Heart right ventricle (tissue), 16 donors: ENCODE measurements around the gene IKBKE. TPM values are rescaled to one million over a fixed set of nuclear protein-coding genes. Genes with fewer than 3 reads are reported as not detected.

Source experiments
- ATAC-seq, 8 donors: fragments of 200-7000 bp; cut with Tn5 transposase; one replicate each; pipeline ENCODE4 v1.9.1; 2020; ENCODE audit warnings: mild to moderate bottlenecking in 8 of 8, moderate library complexity in 8 of 8, moderate number of reproducible peaks in 1 of 8
- DNase-seq, 2 donors: peaks; one replicate each; pipeline ENCODE4 v3.0.0-alpha.2; 2020
- H3K27ac ChIP-seq, 10 donors: fragments of 200-600 bp; sonication (generic) in 2 of 10; one replicate each; pipeline versions ENCODE4 v1.5.0 to v1.8.0; 2020 to 2022; ENCODE audit warnings: mild to moderate bottlenecking in 3 of 10
- H3K27me3 ChIP-seq, 7 donors: fragments of 200-600 bp; one replicate each; pipeline ENCODE4 v1.8.0; 2021 to 2022; ENCODE audit warnings: mild to moderate bottlenecking in 2 of 7
- H3K36me3 ChIP-seq, 9 donors: fragments of 200-600 bp; sonication (generic) in 1 of 9; one replicate each; pipeline versions ENCODE4 v1.5.0 to v1.8.0; 2020 to 2022; ENCODE audit warnings: mild to moderate bottlenecking in 2 of 9
- H3K4me1 ChIP-seq, 9 donors: fragments of 200-600 bp; sonication (generic) in 1 of 9; one replicate each; pipeline versions ENCODE4 v1.5.0 to v1.8.0; 2020 to 2022; ENCODE audit warnings: mild to moderate bottlenecking in 4 of 9
- H3K4me3 ChIP-seq, 10 donors: fragments of 200-600 bp; sonication (generic) in 2 of 10; one replicate each; pipeline versions ENCODE4 v1.5.0 to v1.8.0; 2020 to 2022; ENCODE audit warnings: mild to moderate bottlenecking in 7 of 10, moderate library complexity in 2 of 10
- H3K9me3 ChIP-seq, 11 donors: fragments of 200-600 bp in 10 of 11; sonication (generic) in 2 of 11; one replicate each; pipeline versions ENCODE4 v1.5.0 to v1.8.0; 2013 to 2022; ENCODE audit warnings: mild to moderate bottlenecking in 2 of 11, control low read depth in 1 of 11, moderate library complexity in 1 of 11
- WGBS, 2 donors: extraction: QIAGEN DNeasy Blood & Tissue Kit; methylation state at CpG; one replicate each; pipeline ENCODE4 v1.1.7; 2013; ENCODE audit warnings: inconsistent platforms in 1 of 2; 5-methylcytosine and 5-hydroxymethylcytosine counted together
- intact Hi-C, 10 donors: fragments of 100-400 bp; cut with DNase I; formaldehyde crosslinking; loops; one replicate each; pipeline versions ENCODE4 v1.11.1 to v1.14.2; 2022
- polyA plus RNA-seq, 2 donors: library from polyadenylated mRNA; stranded (reverse); fragments of 200-250 nt; gene quantifications; one replicate each; pipeline ENCODE4 v1.2.3, GENCODE V29; 2013
- total RNA-seq, 10 donors: library from RNA; stranded (reverse); fragmentation: NEBNext Ultra II Directional in 3 of 10; extraction: Animal tissue kit (Norgen Biotek cat#: 25700) in 3 of 10; gene quantifications; one replicate each; pipeline versions ENCODE4 v1.2.1 to v1.2.4, GENCODE V29; 2021 to 2023
- TF ChIP-seq, protein P1 (sequence below), 9 donors: fragments of 200-600 bp; sonication (generic) in 2 of 9; IDR thresholded peaks; one replicate each; pipeline versions ENCODE4 v1.5.0 to v1.8.0; 2021 to 2022; ENCODE audit warnings: antibody characterized with exemption in 9 of 9, mild to moderate bottlenecking in 5 of 9, moderate library complexity in 1 of 9
- donor health status: Arrhythmogenic right ventricular cardiomyopathy.
- donor health status: ischemic (EF 13 %, LVEDD 7.1; RV severe dilation, severe dysfunction).
- donor health status: healthy with polysubstance abuse.
- donor health status: DM: no; HTN: yes; CAD: no.
- donor health status: DM: no; HTN: no; CAD: no.
- donor health status: ischemic (EF 25% LVEDD 6.9; RV normal size, moderate dysfunction).
- donor health status: ischemic (EF 25% LVEDD 5.7; RV mildly dilated, moderate dysfunction).
- donor health status: healthy.
- donor health status: DM: yes; HTN: yes; CAD: no.
- donor health status: Ischemic cardiomyopathy.
- donor health status: ischemic (EF 35%, LVEDD 5.7; RV mildly dilated, moderate dysfunction).
- donor health status: nonischemic (EF 11% LVEDD 7.7; RV severe dilation, severe dysfunction).
- donor health status: DM: yes; HTN: yes; CAD: no.
- donor health status: PGD.
- donor health status: ischemic (EF 29% LVEDD 5.4; RV normal size, mild dysfunction).
- donor health status: nonischemic (EF 23%, LVEDD 6.1; RV moderate dilation, normal function).

IKBKE gene
- total and polyA plus RNA-seq, 12 donors, result 0.29 to 5.4 (median 0.79) TPM

DNA sequence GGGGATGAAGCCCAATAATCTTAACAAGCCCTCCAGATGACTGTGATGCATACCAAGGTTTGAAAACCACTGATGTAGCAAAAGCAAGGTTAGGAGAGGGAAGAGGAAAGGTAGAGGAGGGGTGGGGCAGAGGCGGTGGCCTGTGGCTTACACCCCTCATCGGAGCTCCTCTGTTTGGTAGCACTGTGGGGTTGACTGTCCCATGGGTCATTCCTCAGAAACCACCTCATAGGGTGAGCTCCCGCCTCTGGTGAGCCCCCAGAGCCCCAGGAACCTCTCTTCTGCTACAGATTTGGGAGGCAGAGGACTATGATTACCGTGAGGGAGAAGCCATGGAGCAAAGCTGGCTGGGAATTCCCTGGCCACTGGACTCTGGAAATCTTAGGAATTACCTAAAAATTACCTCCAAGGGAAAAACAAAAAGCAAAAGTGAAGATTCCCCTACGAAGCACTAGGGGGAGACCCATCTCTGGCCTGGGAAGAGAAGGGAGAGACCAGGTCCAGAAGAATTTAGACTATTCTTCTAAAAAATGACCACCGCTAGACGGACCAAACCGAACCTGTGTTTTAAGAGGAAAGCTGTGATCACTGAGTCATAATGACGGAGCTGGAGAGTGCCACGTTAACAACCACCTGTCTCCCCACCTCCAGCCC is 35.6 kb downstream of the IKBKE start:
- no peak overlapping the region for H3K27ac ChIP-seq
- intact Hi-C loops, result no loop called here
- TF ChIP-seq, protein P1, sequence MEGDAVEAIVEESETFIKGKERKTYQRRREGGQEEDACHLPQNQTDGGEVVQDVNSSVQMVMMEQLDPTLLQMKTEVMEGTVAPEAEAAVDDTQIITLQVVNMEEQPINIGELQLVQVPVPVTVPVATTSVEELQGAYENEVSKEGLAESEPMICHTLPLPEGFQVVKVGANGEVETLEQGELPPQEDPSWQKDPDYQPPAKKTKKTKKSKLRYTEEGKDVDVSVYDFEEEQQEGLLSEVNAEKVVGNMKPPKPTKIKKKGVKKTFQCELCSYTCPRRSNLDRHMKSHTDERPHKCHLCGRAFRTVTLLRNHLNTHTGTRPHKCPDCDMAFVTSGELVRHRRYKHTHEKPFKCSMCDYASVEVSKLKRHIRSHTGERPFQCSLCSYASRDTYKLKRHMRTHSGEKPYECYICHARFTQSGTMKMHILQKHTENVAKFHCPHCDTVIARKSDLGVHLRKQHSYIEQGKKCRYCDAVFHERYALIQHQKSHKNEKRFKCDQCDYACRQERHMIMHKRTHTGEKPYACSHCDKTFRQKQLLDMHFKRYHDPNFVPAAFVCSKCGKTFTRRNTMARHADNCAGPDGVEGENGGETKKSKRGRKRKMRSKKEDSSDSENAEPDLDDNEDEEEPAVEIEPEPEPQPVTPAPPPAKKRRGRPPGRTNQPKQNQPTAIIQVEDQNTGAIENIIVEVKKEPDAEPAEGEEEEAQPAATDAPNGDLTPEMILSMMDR (IDR thresholded peaks at IDR 0.05), result peak in 8 of 9 donors; percentile 11 to 50 (median 40)
- no peaks in the 10 kb centered on the region for H3K9me3 ChIP-seq
- 83 to 84% methylated on average over 10 of the region's 10 CpGs for WGBS, 2 donors
- no peak for ATAC-seq
- H3K27me3 ChIP-seq, result peaks cover 0 to 58% (median 12%) of the 10 kb centered on the region in 7 donors
- H3K4me3 ChIP-seq, result no peak overlapping the region
- H3K36me3 ChIP-seq, result no peaks in the 10 kb centered on the region
- H3K4me1 ChIP-seq, result peaks cover 0 to 70% (median 48%) of the 10 kb centered on the region in 9 donors
- no peak for DNase-seq

DNA sequence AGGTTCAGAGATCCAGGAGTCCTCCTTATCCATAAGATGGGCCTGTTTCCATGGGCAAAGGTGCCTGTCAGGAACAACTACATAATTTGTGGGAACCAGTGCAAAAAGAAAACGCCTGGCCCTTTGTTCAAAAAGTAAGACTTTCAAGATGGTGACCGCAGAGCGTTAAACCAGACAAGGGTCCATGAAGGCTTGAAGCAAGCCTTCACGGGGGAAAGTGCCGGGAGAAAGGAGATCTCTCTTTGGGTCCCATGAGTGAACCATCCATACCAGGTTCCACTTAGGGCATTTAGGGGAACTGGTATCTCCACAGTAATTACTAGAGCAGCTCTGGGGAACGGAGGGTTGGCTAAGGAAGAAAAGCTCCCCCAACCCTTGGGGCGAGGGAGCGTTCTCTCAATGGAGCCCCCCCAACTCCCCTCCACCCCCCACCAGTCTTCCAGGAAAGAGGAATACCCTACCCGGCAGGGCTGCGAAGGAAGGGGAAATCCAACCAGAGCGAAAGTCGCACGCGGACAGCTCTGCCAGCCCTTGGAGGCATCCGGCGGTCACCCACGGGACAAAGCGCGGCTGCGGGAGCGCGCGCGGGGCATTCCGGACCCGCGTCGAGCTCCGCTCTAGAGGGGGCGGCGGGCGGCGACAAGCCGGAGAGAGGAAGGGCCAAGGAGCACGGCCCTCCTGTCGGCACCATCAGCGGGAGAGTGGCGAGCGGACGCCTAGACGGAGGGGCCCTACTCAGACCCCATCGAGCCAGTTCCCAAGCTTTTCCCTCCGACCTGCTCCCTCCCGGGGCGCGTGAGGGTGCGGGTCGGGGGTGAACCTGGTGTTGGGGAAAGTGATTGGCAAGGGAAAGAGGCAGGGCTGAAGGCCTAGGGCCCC is 36.4 kb downstream of the IKBKE start:
- H3K36me3 ChIP-seq, result no peaks in the 10 kb centered on the region
- intact Hi-C loops, result no loop called here
- DNase-seq, result no peak
- peak; percentile 6 to 54 (median 30) for ATAC-seq
- peak overlapping the region in 3 of 10 donors; percentile 10 to 69 (median 28) for H3K27ac ChIP-seq
- no peaks in the 10 kb centered on the region for H3K9me3 ChIP-seq
- TF ChIP-seq, protein P1 (IDR thresholded peaks at IDR 0.05), result no peak
- 18 to 19% methylated on average over 43 to 48 of the region's 48 CpGs for WGBS, 2 donors
- H3K4me3 ChIP-seq, result peak overlapping the region; percentile 31 to 77 (median 66)
- H3K27me3 ChIP-seq, result peaks cover 0 to 59% (median 12%) of the 10 kb centered on the region in 7 donors
- peaks cover 0 to 67% (median 44%) of the 10 kb centered on the region in 9 donors for H3K4me1 ChIP-seq

DNA sequence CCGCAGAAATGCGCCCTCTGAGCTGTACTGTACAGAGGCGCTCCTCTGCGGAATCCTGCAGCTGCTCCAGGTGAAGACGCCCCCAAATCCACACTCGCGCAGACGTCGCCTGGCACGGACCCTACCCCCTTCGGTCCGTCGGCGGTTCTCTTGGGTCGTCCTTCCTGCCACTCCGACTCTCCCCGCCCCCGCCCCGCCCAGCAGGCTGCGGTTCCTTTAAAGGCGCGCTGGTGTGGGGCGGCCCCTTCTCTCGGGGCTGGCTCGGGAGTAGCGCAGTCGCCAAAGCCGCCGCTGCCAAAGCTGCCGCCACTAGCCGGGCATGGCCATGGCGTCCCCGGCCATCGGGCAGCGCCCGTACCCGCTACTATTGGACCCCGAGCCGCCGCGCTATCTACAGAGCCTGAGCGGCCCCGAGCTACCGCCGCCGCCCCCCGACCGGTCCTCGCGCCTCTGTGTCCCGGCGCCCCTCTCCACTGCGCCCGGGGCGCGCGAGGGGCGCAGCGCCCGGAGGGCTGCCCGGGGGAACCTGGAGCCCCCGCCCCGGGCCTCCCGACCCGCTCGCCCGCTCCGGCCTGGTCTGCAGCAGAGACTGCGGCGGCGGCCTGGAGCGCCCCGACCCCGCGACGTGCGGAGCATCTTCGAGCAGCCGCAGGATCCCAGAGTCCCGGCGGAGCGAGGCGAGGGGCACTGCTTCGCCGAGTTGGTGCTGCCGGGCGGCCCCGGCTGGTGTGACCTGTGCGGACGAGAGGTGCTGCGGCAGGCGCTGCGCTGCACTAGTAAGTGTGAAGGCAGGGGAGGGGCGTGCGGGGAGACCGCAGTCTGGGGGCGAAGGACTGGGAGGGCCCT is 37.2 kb downstream of the IKBKE start, which contains the start of gene RASSF5:
Gene RASSF5 (plus strand): TSS at position 248 of the 846 bp plus-strand sequence. CDS start 72 bp downstream, at position 320.
- Histone ChIP-seq H3K4me1 (peaks cover 0 to 73% (median 37%) of the 10 kb centered on the region in 9 donors), H3K27me3 (peaks cover 0 to 59% (median 12%) of the 10 kb centered on the region in 7 donors), H3K36me3 (no peaks in the 10 kb centered on the region), H3K4me3 (peak within 1 kb of the TSS; percentile 31 to 77 (median 66)), H3K9me3 (no peaks in the 10 kb centered on the region), H3K27ac (peak within 1 kb of the TSS in 3 of 10 donors; percentile 10 to 69 (median 28))
- TF ChIP-seq, protein P1 (IDR thresholded peaks at IDR 0.05), result no peak
- peak; percentile 82 to 89 (median 86) for ATAC-seq
- 3% methylated on average over 89 to 97 of the region's 97 CpGs for WGBS, 2 donors
- DNase-seq, result peak; percentile 83
- intact Hi-C loops, result loop anchor here in 1 of 10 donors (2.0 kb wide), 1 partner anchor 19 kb away; no protein-coding TSS in a partner anchor
